Epithelial cell of esophagus (primary cell): ENCODE measurements around the gene PLVAP.

Source experiments
- DNase-seq: peaks from one replicate; pipeline ENCODE4 v3.0.0; 2010; ENCODE audit warnings: low read depth
- H3K4me3 ChIP-seq: 2 replicates; pipeline ENCODE4 v1.5.1; 2011; ENCODE audit warnings: mild to moderate bottlenecking, low read length, control low read depth
- TF ChIP-seq, protein P1 (sequence below): IDR thresholded peaks from 2 replicates; pipeline ENCODE4 v1.5.1; 2011; ENCODE audit warnings: low read depth, mild to moderate bottlenecking, low read length, control low read depth, inconsistent platforms; ENCODE audit not compliant: insufficient read depth; ENCODE audit errors: missing control alignments

The PLVAP gene

DNA sequence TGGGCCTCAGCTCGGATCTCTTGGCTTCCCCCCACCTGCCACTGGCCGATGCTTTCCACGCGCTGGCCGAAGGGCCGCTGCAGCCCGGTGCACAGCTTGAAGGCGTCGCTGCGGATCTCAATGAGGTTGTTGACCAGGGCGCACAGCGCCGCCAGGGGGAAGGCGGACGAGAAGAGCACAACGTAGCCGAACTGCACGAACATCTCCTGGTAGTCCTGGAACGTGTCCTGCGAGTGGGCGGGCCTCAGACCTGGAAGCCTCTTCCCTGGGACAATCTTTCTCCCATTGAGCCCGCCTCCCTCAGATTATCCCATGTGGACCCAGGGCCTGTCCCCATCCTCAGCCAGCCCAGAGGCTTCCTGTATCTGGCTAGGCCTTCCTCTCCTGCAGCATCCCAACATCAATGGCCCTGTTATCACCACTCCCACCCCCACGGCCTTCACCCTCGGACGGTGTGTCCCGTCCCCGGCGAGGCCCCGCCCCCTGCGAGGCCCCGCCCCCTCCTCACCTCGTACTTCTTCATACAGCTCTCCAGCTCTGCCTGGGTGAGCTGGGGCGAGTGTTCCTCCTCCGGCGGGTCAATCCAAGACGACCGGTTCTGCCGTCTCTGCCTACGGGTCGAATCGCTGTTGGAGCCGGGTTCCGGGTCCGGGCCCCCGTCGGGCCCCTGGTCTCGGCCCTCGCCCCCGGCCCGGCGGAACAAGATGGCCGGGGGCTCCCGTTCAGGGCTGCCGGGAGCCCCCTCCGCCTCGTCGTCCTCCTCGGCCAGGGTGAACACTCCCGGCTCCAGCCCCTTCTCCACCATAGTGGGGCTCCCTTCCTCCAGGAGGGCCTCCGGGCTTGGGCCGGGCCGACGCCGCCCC is 49.3 kb downstream of the PLVAP start:
- DNase-seq = peak; percentile 91
- TF ChIP-seq, protein P1, sequence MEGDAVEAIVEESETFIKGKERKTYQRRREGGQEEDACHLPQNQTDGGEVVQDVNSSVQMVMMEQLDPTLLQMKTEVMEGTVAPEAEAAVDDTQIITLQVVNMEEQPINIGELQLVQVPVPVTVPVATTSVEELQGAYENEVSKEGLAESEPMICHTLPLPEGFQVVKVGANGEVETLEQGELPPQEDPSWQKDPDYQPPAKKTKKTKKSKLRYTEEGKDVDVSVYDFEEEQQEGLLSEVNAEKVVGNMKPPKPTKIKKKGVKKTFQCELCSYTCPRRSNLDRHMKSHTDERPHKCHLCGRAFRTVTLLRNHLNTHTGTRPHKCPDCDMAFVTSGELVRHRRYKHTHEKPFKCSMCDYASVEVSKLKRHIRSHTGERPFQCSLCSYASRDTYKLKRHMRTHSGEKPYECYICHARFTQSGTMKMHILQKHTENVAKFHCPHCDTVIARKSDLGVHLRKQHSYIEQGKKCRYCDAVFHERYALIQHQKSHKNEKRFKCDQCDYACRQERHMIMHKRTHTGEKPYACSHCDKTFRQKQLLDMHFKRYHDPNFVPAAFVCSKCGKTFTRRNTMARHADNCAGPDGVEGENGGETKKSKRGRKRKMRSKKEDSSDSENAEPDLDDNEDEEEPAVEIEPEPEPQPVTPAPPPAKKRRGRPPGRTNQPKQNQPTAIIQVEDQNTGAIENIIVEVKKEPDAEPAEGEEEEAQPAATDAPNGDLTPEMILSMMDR = peak; percentile 71
- H3K4me3 ChIP-seq = peak overlapping the region; percentile 39

DNA sequence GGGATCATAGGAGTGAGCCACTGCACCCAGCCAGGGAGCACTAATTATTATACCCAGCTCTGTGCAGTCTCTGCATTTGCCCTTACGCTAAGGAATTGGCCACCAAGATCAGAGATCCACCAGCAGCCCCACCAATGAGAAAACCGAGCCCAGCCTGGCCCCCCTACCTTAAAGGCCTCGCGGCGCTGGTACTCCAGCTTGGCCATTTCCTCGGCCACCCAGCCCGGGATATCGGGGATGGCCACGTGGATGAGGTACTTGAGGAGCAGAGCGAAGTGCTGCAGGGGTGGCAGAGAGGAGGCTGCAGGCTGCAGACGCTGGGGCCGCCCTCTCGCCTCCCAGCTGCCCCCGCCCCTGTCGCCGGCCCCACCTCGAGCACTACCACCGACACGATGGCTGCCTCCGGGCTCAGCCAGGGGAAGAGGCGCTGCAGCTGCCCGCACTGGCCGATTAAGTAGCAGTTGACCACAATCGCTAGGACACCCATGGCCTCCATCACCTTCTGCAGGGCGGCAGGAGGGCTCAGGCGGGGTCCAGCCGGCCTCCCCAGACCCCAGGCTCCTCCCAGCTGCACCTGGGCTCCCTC is 50.0 kb downstream of the PLVAP start:
- no peak for DNase-seq

DNA sequence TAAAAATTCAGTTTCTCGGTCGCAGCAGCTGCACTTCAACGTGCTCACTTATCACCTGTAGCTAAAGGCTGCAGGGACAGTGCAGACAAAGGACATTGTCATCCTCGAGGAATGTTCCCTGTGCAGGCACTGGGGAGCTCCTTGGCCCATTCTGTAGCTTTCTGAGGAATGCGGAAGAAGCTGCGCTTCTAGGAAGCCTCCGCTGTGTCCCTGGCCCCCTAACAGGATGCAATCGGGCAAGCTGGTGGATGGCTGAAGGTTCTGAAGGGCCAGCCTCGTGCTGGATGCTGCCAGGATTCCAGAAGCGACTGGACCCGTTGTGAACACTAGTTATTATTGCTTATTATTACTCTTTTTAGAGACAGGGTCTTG is 50.6 kb downstream of the PLVAP start:
- DNase-seq = peak; percentile 67
- no peak overlapping the region for H3K4me3 ChIP-seq
- TF ChIP-seq, protein P1 = no peak

More for the DNA sequence above, 50.0 kb downstream of the PLVAP start:
- TF ChIP-seq, protein P1 = no peak
- no peak overlapping the region for H3K4me3 ChIP-seq

DNA sequence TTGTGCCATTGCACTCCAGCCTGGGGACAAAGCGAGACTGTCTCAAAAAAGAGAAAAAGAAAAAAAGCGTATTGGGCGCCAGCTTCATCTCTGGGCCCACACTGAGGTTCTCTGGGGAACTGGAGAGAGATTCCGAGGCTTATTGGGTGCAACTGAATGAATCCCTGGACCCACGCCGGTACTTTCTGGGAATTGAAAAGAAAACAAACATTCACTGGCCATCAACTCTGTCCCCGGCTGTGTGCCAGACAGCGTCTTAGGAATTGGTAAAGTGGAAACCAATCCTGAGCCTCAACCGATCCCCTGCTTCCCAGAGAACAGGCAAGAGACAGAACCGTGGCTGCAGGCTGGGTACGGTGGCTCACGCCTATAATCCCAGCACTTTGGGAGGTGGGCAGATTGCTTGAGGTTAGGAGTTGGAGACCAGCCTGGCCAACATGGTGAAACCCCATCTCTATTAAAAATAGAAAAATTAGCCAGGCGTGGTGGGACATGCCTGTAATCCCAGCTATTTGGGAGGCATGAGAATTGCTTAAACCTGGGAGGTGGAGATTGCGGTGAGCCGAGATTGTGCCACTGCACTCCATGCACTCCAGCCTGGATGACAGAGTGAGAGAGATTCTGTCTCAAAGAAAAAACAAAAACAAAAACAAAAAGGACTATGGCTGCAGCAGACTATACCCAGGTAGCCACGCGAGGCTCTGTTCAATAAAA is 51.1 kb downstream of the PLVAP start:
- TF ChIP-seq, protein P1 = no peak
- peak; percentile 54 for DNase-seq
- H3K4me3 ChIP-seq = no peak overlapping the region

DNA sequence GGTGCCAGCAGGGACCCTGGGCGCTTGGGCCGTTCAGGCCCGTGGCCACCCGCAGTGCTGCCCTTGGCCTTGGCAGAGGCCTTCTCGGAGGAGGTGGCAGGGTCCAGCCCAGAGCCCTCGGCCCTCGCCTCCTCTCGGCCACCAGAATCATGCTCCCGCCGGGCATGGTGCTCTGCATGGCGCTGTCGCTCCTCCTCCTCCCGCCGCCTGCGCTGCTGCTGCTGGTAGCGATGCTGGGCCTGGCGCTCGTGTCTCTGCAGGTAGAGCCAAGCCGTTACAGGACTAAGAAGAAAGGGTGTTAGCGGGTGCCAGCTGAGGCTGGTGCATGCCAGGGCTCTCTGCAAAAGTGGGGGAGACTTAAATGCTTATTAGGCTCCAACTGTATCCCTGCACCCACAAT is 52.0 kb downstream of the PLVAP start:
- no peak overlapping the region for H3K4me3 ChIP-seq

DNA sequence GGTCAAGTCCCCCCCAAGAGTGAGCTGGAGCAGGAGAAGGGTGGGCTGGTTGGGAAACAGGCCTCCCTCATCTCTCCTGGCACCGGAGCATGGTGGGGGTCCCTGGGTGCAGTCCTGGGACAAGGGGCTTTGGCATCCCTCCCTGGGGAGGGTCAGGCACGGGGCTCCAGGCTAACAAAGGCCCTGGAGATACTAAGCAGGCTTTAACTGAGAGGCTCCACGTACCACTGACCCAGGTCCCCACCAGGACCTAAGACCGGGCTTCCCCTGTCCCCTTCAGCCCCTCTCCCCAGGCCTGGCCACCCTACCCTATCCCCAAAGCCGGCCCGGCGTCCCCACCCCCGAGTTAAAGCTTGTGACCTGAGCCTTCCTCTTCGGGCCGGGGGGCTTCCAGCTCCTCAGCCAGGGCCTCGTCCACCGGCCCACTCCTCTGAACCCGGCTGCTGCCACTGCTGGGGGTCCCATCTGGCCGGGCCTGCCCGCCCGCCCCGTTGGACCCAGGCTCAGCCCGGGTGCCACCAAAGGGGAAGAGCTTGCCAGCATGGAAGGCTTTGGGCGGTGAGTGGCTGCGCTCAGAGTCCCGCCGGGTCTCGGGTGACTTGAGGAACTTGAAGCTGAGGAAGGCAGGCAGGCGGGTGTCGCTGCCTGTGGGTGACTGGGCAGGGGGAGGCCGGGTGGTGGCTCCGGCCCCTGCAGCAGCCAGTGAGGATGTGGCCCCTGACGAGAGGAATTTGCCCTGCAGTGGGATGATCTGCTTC is 52.6 kb downstream of the PLVAP start:
- DNase-seq = no peak
- no peak overlapping the region for H3K4me3 ChIP-seq
- TF ChIP-seq, protein P1 = no peak

More for the DNA sequence above, 52.0 kb downstream of the PLVAP start:
- DNase-seq = no peak
- TF ChIP-seq, protein P1 = no peak
